Endodermal cell (in vitro differentiated cells): ENCODE results near the gene CAPN5. TPM values are rescaled to one million over a fixed set of nuclear protein-coding genes. Genes with fewer than 3 reads are reported as not detected.

Experiments
- DNase-seq: peaks from one replicate; pipeline ENCODE4 v3.0.0-alpha.2; 2017
- H3K27ac ChIP-seq: 2 replicates; pipeline ENCODE4 v1.5.1; 2013; ENCODE audit warnings: mild to moderate bottlenecking, low read depth, low read length, moderate library complexity
- H3K27me3 ChIP-seq: 2 replicates; pipeline ENCODE4 v1.6.1; 2013; ENCODE audit warnings: mild to moderate bottlenecking, low read length, moderate library complexity; ENCODE audit not compliant: insufficient read depth, control insufficient read depth, poor library complexity, severe bottlenecking
- H3K36me3 ChIP-seq: 2 replicates; pipeline ENCODE4 v1.7.0; 2013; ENCODE audit warnings: mild to moderate bottlenecking, low read length, moderate library complexity; ENCODE audit not compliant: control insufficient read depth, insufficient read depth
- H3K4me1 ChIP-seq: one replicate; pipeline ENCODE4 v1.7.0; 2013; ENCODE audit warnings: low read length; ENCODE audit not compliant: control insufficient read depth, insufficient read depth
- H3K4me3 ChIP-seq: 2 replicates; pipeline ENCODE4 v1.5.1; 2013; ENCODE audit warnings: mild to moderate bottlenecking, low read length, moderate library complexity
- H3K9ac ChIP-seq: 2 replicates; pipeline ENCODE4 v1.6.1; 2013; ENCODE audit warnings: mild to moderate bottlenecking, low read length, moderate library complexity; ENCODE audit not compliant: poor library complexity, severe bottlenecking; ENCODE audit errors: extremely low read depth
- H3K9me3 ChIP-seq: 2 replicates; pipeline ENCODE4 v1.6.1; 2013; ENCODE audit warnings: mild to moderate bottlenecking, low read length, moderate library complexity; ENCODE audit not compliant: control insufficient read depth
- H3K27ac Mint-ChIP-seq: 2 replicates; pipeline ENCODE4 v1.8.0; 2020; ENCODE audit warnings: mixed read lengths
- H3K27me3 Mint-ChIP-seq: 2 replicates; pipeline ENCODE4 v1.8.0; 2021; ENCODE audit warnings: mild to moderate bottlenecking, mixed read lengths; ENCODE audit not compliant: insufficient read depth
- H3K36me3 Mint-ChIP-seq: 2 replicates; pipeline ENCODE4 v1.8.0; 2020; ENCODE audit warnings: low read depth, mixed read lengths
- H3K4me1 Mint-ChIP-seq: 2 replicates; pipeline ENCODE4 v1.8.0; 2020; ENCODE audit warnings: mixed read lengths
- H3K4me3 Mint-ChIP-seq: 2 replicates; pipeline ENCODE4 v1.8.0; 2020; ENCODE audit warnings: mild to moderate bottlenecking, moderate library complexity, mixed read lengths
- H3K9me3 Mint-ChIP-seq: 2 replicates; pipeline ENCODE4 v1.8.0; 2020; ENCODE audit warnings: mild to moderate bottlenecking, mixed read lengths
- CTCF ChIP-seq: fragments of 200-600 bp; sonication (generic); conservative IDR thresholded peaks from 2 replicates; pipeline ENCODE4 v1.5.0; 2021; ENCODE audit warnings: antibody characterized with exemption, mild to moderate bottlenecking
- WGBS, 2 experiments: methylation state at CpG; one replicate each; pipeline versions ENCODE4 v1.1.5 to v1.1.7; 2013; ENCODE audit warnings: missing lambda C conversion rate in 2 of 2, mixed read lengths in 1 of 2; ENCODE audit not compliant: insufficient coverage in 1 of 2, insufficient read length in 1 of 2; 5-methylcytosine and 5-hydroxymethylcytosine counted together
- total RNA-seq, 2 donors: library from RNA; stranded (reverse); fragmentation: NEBNext Ultra II Directional in 1 of 2; extraction: Animal tissue kit (Norgen Biotek cat#: 25700) in 1 of 2; gene quantifications; 2 replicates in 1 of 2; 3 replicates in 1 of 2; pipeline ENCODE4 v1.2.1, GENCODE V29; 2021

Gene CAPN5
- total RNA-seq, 2 donors from 2014 or later = 17.5 to 21.5 TPM

- Mint-ChIP-seq H3K4me3 (no peak overlapping the region), H3K27ac (no peak overlapping the region), H3K4me1 (no peaks in the 10 kb centered on the region), H3K27me3 (peaks cover 3% of the 10 kb centered on the region), H3K36me3 (no peaks in the 10 kb centered on the region), H3K9me3 (no peaks in the 10 kb centered on the region)
- WGBS, 2 experiments = 88 to 94% methylated on average over 7 to 13 of the region's 13 CpGs
- Histone ChIP-seq H3K9me3 (no peaks in the 10 kb centered on the region), H3K4me1 (no peaks in the 10 kb centered on the region), H3K27me3 (no peaks in the 10 kb centered on the region), H3K27ac (no peak overlapping the region), H3K4me3 (no peak overlapping the region), H3K36me3 (no peaks in the 10 kb centered on the region), H3K9ac (no peak overlapping the region)
- DNase-seq = no peak
- no peak for TF ChIP-seq CTCF
These were observed 88.9 kb downstream of the CAPN5 start for GRCh38 chr11:77155556-77156130.

- Mint-ChIP-seq H3K27me3 (peaks cover 3% of the 10 kb centered on the region), H3K4me1 (no peaks in the 10 kb centered on the region), H3K27ac (no peak overlapping the region), H3K36me3 (no peaks in the 10 kb centered on the region), H3K9me3 (no peaks in the 10 kb centered on the region), H3K4me3 (no peak overlapping the region)
- no peak overlapping the region for H3K27ac ChIP-seq
- H3K9me3 ChIP-seq = no peaks in the 10 kb centered on the region
- H3K9ac ChIP-seq = no peak overlapping the region
- H3K27me3 ChIP-seq = no peaks in the 10 kb centered on the region
- DNase-seq = no peak
- TF ChIP-seq CTCF = no peak
- WGBS, 2 experiments = 93 to 96% methylated on average over 17 to 26 of the region's 26 CpGs
- no peaks in the 10 kb centered on the region for H3K36me3 ChIP-seq
- H3K4me3 ChIP-seq = no peak overlapping the region
- H3K4me1 ChIP-seq = no peaks in the 10 kb centered on the region
These were observed 89.8 kb downstream of the CAPN5 start for GRCh38 chr11:77156396-77157195.

GRCh38 chr11:77158041-77158695 is 91.4 kb downstream of the CAPN5 start:
- no peak for DNase-seq

More at GRCh38 chr11:77158041-77158695, 91.4 kb downstream of the CAPN5 start:
- Mint-ChIP-seq H3K27ac (no peak overlapping the region), H3K9me3 (no peaks in the 10 kb centered on the region), H3K36me3 (no peaks in the 10 kb centered on the region), H3K4me3 (no peak overlapping the region), H3K4me1 (no peaks in the 10 kb centered on the region), H3K27me3 (no peaks in the 10 kb centered on the region)
- no peaks in the 10 kb centered on the region for H3K36me3 ChIP-seq
- H3K9ac ChIP-seq = no peak overlapping the region
- H3K27ac ChIP-seq = no peak overlapping the region
- no peaks in the 10 kb centered on the region for H3K4me1 ChIP-seq
- no peaks in the 10 kb centered on the region for H3K9me3 ChIP-seq
- no peaks in the 10 kb centered on the region for H3K27me3 ChIP-seq
- H3K4me3 ChIP-seq = no peak overlapping the region
- no peak for TF ChIP-seq CTCF
- 87 to 90% methylated on average over 9 to 19 of the region's 19 CpGs for WGBS, 2 experiments
